GM18498 (cell line): ENCODE measurements around the gene NECTIN4.
"Not testable (repeated sequence)": the region's sequence is repeated elsewhere in the genome, so short reads cannot be mapped to it uniquely, and the experiment has no call there.

Source experiments
- ATAC-seq: cut with Tn5 transposase; IDR thresholded peaks from one replicate; pipeline ENCODE4 v1.9.1; 2021; ENCODE audit warnings: mild to moderate bottlenecking, moderate library complexity; ENCODE audit not compliant: unreplicated experiment

The NECTIN4 gene

GRCh38 chr1:161089251-161089924, at the start of gene NECTIN4:
NECTIN4 (minus strand) TSS chr1:161089558; CDS start chr1:161089296, 262 bp downstream.
- ATAC-seq: no peak

- ATAC-seq: no peak
Measured at GRCh38 chr1:161138431-161138830, 49.1 kb upstream of the NECTIN4 start.

- no peak for ATAC-seq
Measured at GRCh38 chr1:161137881-161138280, 48.5 kb upstream of the NECTIN4 start.

GRCh38 chr1:161133220-161133740, 43.9 kb upstream of the NECTIN4 start:
- ATAC-seq: no peak

GRCh38 chr1:161132410-161133219, 43.3 kb upstream of the NECTIN4 start, which contains the start of gene DEDD:
DEDD (minus strand) TSS chr1:161132667; CDS start chr1:161124462, 8,205 bp downstream.
- ATAC-seq: peak; percentile 92

GRCh38 chr1:161131523-161132409, 42.4 kb upstream of the NECTIN4 start:
- no peak for ATAC-seq

GRCh38 chr1:161130266-161130665, 40.9 kb upstream of the NECTIN4 start:
- ATAC-seq: no peak

GRCh38 chr1:161128591-161129420, 39.4 kb upstream of the NECTIN4 start:
- ATAC-seq: no peak

GRCh38 chr1:161127649-161128048, 38.3 kb upstream of the NECTIN4 start:
- ATAC-seq: no peak

- no peak for ATAC-seq
Measured at GRCh38 chr1:161122967-161123366, 33.6 kb upstream of the NECTIN4 start.

GRCh38 chr1:161121834-161122233, 32.5 kb upstream of the NECTIN4 start:
- no peak for ATAC-seq

GRCh38 chr1:161121042-161121650, 31.8 kb upstream of the NECTIN4 start:
- no peak for ATAC-seq

GRCh38 chr1:161119092-161119903, 29.9 kb upstream of the NECTIN4 start:
- no peak for ATAC-seq

- ATAC-seq: peak; percentile 85
Measured at GRCh38 chr1:161117759-161118581, 28.6 kb upstream of the NECTIN4 start, which contains the start of the genes NIT1 and PFDN2. NIT1 (plus strand) TSS chr1:161118105; CDS start chr1:161118177, 72 bp downstream. PFDN2 (minus strand) TSS chr1:161118037; CDS start chr1:161118026, 11 bp downstream.

GRCh38 chr1:161115961-161116360, 26.6 kb upstream of the NECTIN4 start:
- not testable (repeated sequence) for ATAC-seq

GRCh38 chr1:161115132-161115711, 25.9 kb upstream of the NECTIN4 start:
- no peak for ATAC-seq

GRCh38 chr1:161114556-161114955, 25.2 kb upstream of the NECTIN4 start:
- ATAC-seq: no peak
